Mesothelial cell of epicardium (in vitro differentiated cells): ENCODE data around the gene VWA8. TPM values are rescaled to one million over a fixed set of nuclear protein-coding genes. Genes with fewer than 3 reads are reported as not detected.

Experiments used
- DNase-seq, 2 experiments: peaks; one replicate each; pipeline ENCODE4 v3.0.0; 2021; ENCODE audit warnings: low spot score in 2 of 2; ENCODE audit not compliant: unreplicated experiment in 2 of 2
- H3K27ac Mint-ChIP-seq: 2 replicates; pipeline ENCODE4 v1.8.0; 2021; ENCODE audit warnings: mixed read lengths
- H3K27me3 Mint-ChIP-seq: 2 replicates; pipeline ENCODE4 v1.8.0; 2021; ENCODE audit warnings: low read depth, mixed read lengths
- H3K36me3 Mint-ChIP-seq: 2 replicates; pipeline ENCODE4 v1.8.0; 2021; ENCODE audit warnings: mixed read lengths
- H3K4me1 Mint-ChIP-seq: 2 replicates; pipeline ENCODE4 v1.8.0; 2021; ENCODE audit warnings: mixed read lengths
- H3K4me3 Mint-ChIP-seq: 2 replicates; pipeline ENCODE4 v1.8.0; 2021; ENCODE audit warnings: mild to moderate bottlenecking, moderate library complexity, mixed read lengths
- H3K9me3 Mint-ChIP-seq: 2 replicates; pipeline ENCODE4 v1.8.0; 2021; ENCODE audit warnings: mixed read lengths
- total RNA-seq: library from RNA; stranded (reverse); gene quantifications from 3 replicates; pipeline ENCODE4 v1.2.1, GENCODE V29; 2021
- TF ChIP-seq, protein P1 (sequence below): fragments of 200-600 bp; sonication (generic); IDR thresholded peaks from one replicate; pipeline ENCODE4 v1.5.0; 2021; ENCODE audit warnings: antibody characterized with exemption; ENCODE audit not compliant: unreplicated experiment

Gene VWA8
- total RNA-seq, 1 donor from 2014 or later = 20.0 TPM

DNA sequence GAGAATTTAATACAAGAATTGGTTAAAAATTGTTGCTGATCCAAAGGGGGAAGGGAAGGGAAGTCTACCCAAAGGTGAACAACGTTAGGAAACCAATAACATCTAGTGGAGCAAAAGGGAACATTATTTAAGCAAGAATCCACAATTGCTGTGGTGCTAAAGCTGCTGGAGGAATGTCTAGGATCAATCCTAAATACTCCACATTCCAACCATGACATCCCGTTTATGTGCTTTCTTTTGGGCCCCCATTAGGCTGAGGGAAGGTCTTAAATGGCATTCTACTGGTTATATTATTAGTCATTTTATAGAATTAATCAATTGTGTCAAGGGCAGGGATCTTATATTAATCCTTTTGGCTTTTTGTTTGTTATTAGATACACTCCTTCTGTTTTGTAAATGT is 39.9 kb upstream of the VWA8 start:
- Mint-ChIP-seq H3K36me3 (no peaks in the 10 kb centered on the region), H3K9me3 (no peaks in the 10 kb centered on the region), H3K27me3 (no peaks in the 10 kb centered on the region), H3K27ac (peak overlapping the region; percentile 84), H3K4me1 (peaks cover 20% of the 10 kb centered on the region), H3K4me3 (no peak overlapping the region)
- TF ChIP-seq, protein P1, sequence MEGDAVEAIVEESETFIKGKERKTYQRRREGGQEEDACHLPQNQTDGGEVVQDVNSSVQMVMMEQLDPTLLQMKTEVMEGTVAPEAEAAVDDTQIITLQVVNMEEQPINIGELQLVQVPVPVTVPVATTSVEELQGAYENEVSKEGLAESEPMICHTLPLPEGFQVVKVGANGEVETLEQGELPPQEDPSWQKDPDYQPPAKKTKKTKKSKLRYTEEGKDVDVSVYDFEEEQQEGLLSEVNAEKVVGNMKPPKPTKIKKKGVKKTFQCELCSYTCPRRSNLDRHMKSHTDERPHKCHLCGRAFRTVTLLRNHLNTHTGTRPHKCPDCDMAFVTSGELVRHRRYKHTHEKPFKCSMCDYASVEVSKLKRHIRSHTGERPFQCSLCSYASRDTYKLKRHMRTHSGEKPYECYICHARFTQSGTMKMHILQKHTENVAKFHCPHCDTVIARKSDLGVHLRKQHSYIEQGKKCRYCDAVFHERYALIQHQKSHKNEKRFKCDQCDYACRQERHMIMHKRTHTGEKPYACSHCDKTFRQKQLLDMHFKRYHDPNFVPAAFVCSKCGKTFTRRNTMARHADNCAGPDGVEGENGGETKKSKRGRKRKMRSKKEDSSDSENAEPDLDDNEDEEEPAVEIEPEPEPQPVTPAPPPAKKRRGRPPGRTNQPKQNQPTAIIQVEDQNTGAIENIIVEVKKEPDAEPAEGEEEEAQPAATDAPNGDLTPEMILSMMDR = no peak
- DNase-seq = no peak

DNA sequence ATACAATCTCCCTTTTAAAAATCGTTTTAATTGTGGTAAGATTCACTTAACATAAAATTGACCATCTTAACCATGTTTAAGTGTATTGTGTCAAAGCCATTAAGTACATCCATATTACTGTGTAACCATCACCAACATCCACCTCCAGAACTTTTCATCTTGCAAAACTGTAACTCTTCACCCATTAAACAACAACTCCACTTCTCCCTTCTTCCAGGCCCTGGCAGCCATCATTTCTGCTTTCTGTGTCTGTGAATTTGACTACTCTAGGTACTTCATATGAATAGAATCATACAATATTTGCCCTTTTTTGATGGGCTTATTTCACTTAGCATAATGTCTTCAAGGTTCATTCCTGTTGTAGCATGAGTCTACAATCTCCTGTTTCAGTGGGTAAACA is 36.5 kb upstream of the VWA8 start:
- H3K36me3 Mint-ChIP-seq = no peaks in the 10 kb centered on the region
- no peak overlapping the region for H3K4me3 Mint-ChIP-seq
- H3K27me3 Mint-ChIP-seq = no peaks in the 10 kb centered on the region
- no peak overlapping the region for H3K27ac Mint-ChIP-seq
- TF ChIP-seq, protein P1 = no peak
- DNase-seq = no peak
- peaks cover 22% of the 10 kb centered on the region for H3K4me1 Mint-ChIP-seq
- peaks cover 3% of the 10 kb centered on the region for H3K9me3 Mint-ChIP-seq

GRCh38 chr13:41995946-41996345 is 35.0 kb upstream of the VWA8 start:
- Mint-ChIP-seq H3K9me3 (peaks cover 3% of the 10 kb centered on the region), H3K4me3 (no peak overlapping the region), H3K27ac (no peak overlapping the region), H3K27me3 (no peaks in the 10 kb centered on the region), H3K36me3 (no peaks in the 10 kb centered on the region), H3K4me1 (peaks cover 10% of the 10 kb centered on the region)
- TF ChIP-seq, protein P1 = no peak
- no peak for DNase-seq

DNA sequence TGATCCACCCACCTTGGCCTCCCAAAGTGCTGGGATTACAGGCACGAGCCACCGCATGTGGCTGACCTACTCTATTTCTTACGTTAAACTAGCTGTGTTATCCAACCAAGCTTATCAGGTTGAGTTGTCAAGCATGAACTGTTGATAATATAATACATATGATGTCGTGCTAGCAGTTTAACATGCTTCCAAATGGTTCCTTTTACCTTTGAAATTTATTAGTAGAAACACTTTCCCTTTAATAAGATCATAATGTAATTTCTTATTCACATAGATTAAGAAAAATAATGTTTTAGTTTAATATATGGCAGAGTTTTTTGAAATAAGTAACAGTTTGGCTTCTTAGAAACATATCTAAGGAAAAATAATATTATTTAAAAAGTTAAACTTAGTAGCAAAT is 34.4 kb upstream of the VWA8 start:
- no peak for DNase-seq
- H3K27ac Mint-ChIP-seq = no peak overlapping the region
- TF ChIP-seq, protein P1 = no peak
- peaks cover 5% of the 10 kb centered on the region for H3K4me1 Mint-ChIP-seq
- no peak overlapping the region for H3K4me3 Mint-ChIP-seq
- peaks cover 3% of the 10 kb centered on the region for H3K9me3 Mint-ChIP-seq
- H3K27me3 Mint-ChIP-seq = no peaks in the 10 kb centered on the region
- no peaks in the 10 kb centered on the region for H3K36me3 Mint-ChIP-seq

DNA sequence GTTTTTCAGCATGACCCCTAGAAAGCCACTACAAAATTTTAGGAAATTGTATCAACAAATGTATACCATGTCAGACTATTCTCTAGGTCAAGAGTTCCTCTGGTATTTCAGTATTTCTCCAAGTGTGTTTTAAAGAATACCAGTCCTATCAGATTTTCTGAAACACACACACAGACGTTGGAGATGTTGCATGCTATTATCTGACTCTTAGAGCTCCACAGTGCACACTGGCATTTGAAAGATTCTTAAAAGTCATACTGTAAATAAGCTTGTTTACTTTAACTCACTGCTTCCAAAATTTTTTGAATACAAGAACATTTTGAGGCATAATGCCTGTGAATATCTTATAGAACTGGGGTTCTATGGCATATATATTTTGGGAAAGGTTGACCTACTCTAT is 33.8 kb upstream of the VWA8 start:
- Mint-ChIP-seq H3K4me3 (no peak overlapping the region), H3K4me1 (peaks cover 5% of the 10 kb centered on the region), H3K36me3 (no peaks in the 10 kb centered on the region), H3K27me3 (no peaks in the 10 kb centered on the region), H3K27ac (no peak overlapping the region), H3K9me3 (peaks cover 3% of the 10 kb centered on the region)
- TF ChIP-seq, protein P1 = no peak
- no peak for DNase-seq

DNA sequence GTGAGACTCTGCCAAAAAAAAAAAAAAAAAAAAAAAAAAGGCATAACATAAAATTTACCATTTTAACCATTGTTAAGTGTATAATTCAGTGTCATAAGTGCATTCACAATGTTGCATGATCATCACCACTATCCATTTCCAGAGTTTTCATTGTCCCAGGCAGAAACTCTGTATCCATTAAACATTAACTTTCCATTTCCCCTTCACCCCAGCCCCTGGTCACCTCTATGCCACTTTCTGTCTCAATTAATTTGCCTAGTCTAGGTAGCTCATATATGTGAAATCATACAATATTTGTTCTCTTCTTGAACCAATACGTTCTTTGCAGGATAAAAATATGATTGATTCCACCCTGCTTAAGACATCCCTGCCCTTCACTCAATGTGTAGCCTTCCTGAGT is 31.0 kb upstream of the VWA8 start:
- Mint-ChIP-seq H3K9me3 (peaks cover 3% of the 10 kb centered on the region), H3K36me3 (no peaks in the 10 kb centered on the region), H3K4me1 (peaks cover 5% of the 10 kb centered on the region), H3K27me3 (no peaks in the 10 kb centered on the region), H3K4me3 (no peak overlapping the region), H3K27ac (no peak overlapping the region)
- no peak for DNase-seq
- TF ChIP-seq, protein P1 = no peak
